GM13976 (cell line): ENCODE measurements around the gene DLL3.

Experiments used
- DNase-seq: peaks from one replicate; pipeline ENCODE4 v3.0.0; 2012; ENCODE audit warnings: low spot score
- in situ Hi-C: fragments of 300-500 bp; cut with MboI; formaldehyde crosslinking; loops from one replicate; pipeline ENCODE4 v1.12.0; 2022; ENCODE audit warnings: low sequenced_read_pairs, mixed read lengths, inconsistent platforms; ENCODE audit not compliant: unreplicated experiment
- TF ChIP-seq, protein P1 (sequence below): IDR thresholded peaks from 2 replicates; pipeline ENCODE4 v1.5.1; 2012; ENCODE audit warnings: borderline replicate concordance, mild to moderate bottlenecking; ENCODE audit not compliant: insufficient read depth; ENCODE audit errors: extremely low read depth, missing control alignments, control extremely low read depth

DLL3 gene

DNA sequence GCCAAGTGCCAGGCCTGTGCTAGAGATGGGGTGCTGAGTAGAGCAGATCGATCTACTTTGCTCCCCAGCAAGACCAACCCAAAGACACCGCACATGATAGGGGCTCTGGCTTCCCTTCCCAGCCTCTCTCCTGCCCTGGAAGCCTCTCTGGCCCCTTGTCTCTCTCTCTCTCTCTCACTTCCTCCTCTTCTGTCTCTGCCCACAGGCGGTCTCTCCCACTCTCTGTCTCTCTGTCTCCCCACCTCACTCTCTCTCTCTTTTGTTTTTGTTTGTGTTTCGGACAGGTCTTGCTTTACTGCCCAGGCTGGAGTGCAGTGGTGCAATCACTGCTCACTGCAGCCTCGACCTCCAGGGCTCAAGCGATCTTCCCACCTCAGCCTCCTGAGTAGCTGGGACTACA lies 17.5 kb downstream of the DLL3 start:
- TF ChIP-seq, protein P1, sequence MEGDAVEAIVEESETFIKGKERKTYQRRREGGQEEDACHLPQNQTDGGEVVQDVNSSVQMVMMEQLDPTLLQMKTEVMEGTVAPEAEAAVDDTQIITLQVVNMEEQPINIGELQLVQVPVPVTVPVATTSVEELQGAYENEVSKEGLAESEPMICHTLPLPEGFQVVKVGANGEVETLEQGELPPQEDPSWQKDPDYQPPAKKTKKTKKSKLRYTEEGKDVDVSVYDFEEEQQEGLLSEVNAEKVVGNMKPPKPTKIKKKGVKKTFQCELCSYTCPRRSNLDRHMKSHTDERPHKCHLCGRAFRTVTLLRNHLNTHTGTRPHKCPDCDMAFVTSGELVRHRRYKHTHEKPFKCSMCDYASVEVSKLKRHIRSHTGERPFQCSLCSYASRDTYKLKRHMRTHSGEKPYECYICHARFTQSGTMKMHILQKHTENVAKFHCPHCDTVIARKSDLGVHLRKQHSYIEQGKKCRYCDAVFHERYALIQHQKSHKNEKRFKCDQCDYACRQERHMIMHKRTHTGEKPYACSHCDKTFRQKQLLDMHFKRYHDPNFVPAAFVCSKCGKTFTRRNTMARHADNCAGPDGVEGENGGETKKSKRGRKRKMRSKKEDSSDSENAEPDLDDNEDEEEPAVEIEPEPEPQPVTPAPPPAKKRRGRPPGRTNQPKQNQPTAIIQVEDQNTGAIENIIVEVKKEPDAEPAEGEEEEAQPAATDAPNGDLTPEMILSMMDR: no peak
- in situ Hi-C loops: no loop called here
- no peak for DNase-seq

DNA sequence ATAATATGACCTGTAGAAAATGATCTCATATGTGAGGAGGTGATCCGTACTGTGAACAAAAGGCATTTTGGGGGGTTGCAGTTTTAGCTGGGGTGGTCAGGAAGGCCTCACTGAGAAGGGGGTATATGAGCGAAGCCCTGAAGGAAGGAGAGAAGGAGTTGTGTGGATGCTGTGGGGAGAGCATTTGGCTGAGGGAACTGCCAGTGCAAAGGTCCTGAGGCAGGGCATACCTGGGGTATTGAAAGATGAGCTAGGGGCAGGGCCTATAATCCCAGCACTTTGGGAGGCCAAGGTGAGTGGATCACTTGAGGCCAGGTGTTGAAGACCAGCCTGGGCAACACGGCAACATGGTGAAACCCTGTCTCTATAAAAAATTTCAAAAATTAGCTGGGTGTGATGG lies 18.7 kb downstream of the DLL3 start:
- TF ChIP-seq, protein P1: no peak
- in situ Hi-C loops: no loop called here
- DNase-seq: no peak

DNA sequence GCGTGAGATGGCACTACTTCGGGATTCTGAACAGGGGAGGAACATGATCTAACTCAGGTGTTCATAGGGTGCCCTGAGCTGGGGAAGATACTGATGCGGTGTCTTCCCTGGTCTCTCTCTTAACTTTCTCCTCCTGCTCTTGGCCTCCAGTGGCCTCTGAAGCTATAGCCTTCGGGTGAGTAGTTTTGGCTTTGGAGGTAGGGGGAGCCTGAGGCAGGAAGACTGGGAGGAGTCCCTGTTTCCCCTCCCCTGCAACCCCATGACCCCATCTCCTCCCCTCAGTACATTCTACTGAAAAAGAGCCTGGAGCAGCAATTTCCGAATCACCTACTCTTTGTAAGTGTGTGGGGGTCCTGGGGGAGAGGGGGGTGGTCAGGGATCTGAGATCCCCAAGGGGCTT lies 19.7 kb downstream of the DLL3 start:
- TF ChIP-seq, protein P1: no peak
- no peak for DNase-seq
- in situ Hi-C loops: no loop called here

DNA sequence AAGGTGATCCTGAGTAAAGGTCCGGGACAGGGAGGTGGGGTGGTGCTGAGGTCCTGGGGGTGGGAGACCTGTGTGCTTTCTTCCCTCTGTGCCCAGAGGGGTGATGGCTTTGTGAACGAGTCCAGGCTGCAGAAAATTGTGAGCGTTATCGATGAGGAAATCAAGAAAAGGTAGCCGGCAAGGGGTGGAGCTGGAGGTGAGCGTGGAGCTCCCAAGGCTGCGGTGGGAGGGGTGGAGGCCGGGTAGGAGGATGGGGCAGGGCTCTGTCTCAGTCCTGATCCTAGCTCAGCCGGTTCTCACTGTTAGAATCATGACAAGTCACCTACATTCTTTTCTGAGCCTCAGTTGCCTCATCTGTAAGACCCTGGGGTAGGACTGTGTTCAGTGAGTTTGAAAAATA lies 20.2 kb downstream of the DLL3 start:
- no peak for DNase-seq
- TF ChIP-seq, protein P1: no peak

DNA sequence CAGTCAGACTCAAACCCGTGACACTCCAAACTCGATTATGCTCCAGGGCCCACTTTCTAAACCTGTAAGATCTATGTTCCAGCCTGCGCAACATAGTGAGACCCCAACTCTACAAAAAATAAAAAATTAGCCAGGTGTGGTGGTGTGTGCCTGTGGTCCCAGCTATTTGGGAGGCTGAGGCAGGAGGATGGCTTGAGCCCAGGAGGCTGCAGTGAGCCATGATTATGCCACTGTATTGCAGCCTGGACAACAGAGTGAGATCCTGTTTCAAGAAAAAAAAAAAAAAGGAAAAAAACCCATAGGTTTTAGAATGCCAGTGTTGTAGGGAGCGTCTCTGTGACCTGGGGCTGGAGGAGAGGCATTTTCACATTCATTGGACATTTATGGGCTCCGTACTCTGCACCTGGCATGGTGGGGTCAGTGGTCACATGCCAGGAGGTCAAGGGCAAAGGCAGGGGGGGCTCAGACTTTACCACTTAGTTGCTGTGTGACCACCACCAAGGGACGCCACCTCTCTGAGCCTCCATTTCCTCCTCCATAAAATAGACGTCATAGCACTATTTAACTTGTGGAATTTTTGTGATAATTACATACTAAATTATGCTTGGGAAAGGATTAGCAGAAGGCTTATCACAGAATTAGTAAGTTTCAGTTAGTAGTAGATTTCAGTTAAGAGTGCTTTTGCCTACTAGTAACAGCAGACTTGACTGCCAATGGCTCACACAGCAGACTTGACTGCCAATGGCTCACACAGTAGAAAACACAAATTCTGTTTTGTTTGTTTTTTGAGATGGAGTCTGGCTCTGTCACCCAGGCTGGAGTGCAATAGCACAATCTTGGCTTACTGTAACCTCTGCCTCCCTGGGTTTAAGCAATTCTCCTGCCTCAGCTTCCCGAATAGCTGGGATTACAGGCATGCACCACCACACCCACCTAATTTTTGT lies 22.1 kb downstream of the DLL3 start:
- TF ChIP-seq, protein P1: no peak
- in situ Hi-C loops: no loop called here
- no peak for DNase-seq

More for the DNA sequence above, 20.2 kb downstream of the DLL3 start:
- in situ Hi-C loops: no loop called here

DNA sequence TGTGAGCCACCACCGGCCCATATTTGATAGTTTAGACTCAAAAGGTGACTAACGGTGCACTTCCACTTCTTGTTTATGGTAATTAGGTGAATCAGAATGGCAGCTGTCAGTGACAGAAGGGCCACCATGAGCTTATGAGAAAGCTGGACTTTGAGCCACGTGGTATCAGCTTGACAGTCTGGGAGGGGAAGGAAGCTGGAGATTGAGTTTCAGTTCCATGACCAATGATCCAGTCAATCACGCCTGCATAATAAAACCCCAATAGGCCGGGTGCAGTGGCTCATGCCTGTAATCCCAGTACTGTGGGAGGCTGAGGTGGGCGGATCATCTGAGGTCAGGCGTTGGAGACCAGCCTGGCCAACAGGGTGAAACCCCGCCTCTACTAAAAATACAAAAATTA lies 25.7 kb downstream of the DLL3 start:
- TF ChIP-seq, protein P1: no peak
- in situ Hi-C loops: no loop called here
- DNase-seq: no peak

DNA sequence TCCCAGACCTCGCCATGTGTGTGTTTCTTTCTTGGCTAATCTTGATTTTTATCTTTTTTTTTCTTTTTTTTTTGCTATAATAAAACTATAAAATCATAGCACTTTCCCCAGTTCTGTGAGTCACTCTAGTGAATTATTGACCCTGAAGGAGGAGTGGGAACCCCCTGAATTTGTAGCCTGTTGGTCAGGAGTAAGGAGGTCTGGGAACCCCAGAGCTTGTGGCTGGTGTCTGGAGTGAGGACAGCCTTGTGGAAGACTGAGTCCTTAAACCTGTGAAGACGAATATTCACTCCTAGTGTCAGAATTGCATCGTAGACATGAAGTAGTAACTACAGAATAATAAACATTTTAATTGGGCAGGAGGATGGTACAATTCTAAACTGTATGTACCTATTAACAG lies 26.5 kb downstream of the DLL3 start:
- TF ChIP-seq, protein P1: no peak
- no peak for DNase-seq
- in situ Hi-C loops: no loop called here
